Activated CD4-positive, CD25-positive, alpha-beta regulatory T cell (primary cell): ENCODE results near the gene DHX35.

ENCODE experiments used
- DNase-seq, 4 experiments: peaks; one replicate each; lab custom pipeline; 2025; lab: John Stamatoyannopoulos, UW

DHX35 gene, protein sequence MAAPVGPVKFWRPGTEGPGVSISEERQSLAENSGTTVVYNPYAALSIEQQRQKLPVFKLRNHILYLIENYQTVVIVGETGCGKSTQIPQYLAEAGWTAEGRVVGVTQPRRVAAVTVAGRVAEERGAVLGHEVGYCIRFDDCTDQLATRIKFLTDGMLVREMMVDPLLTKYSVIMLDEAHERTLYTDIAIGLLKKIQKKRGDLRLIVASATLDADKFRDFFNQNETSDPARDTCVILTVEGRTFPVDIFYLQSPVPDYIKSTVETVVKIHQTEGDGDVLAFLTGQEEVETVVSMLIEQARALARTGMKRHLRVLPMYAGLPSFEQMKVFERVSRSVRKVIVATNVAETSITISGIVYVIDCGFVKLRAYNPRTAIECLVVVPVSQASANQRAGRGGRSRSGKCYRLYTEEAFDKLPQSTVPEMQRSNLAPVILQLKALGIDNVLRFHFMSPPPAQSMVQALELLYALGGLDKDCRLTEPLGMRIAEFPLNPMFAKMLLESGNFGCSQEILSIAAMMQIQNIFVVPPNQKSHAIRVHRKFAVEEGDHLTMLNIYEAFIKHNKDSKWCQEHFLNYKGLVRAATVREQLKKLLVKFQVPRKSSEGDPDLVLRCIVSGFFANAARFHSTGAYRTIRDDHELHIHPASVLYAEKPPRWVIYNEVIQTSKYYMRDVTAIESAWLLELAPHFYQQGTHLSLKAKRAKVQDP

DNA sequence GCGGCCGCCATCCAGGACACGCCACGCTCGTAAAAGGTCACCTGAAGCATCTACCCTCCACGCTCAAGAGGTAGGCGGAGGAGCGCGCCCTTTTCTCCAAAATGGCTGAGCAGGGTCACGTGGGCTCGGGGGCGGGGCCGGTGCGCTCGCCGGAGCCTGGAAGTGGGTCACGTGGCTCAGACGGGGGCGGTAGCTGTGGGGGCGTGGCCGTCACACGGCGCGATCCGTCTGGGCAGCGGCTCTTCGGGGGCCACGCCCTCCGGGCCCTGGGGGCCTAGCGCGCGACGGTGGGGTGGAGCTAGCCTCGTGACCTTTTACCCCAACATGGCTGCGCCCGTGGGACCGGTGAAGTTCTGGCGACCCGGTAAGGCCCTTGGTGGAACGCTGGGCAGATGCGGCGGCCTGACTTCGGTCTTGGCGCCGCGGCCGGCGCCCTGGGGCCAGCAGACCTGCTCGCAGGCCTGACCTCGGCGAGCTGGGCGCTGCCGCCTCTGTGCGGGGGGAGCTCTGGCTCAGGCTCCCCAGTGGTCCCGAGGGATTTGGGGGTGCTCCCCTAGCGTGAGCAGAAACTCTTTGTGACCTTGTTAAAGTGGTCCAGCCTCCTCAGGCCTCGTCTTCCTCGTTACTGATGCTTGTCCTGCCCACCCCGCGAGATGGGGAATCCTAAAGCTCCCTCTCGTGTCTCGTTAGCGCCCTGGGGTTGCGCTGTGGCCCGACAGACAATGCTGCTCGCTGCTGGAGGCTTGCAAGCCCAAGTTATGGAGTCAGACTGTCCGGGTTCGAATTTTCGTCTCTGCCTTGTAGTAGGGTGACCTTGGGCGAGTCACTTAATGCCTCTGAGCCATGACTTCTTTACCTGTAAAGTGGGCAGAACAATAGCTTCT, at the start of gene DHX35:
Gene DHX35 (plus strand): TSS at position 301 of the 884 bp plus-strand sequence. CDS start 24 bp downstream, at position 325.
- DNase-seq = peak; percentile 96 to 99 (median 97)

DNA sequence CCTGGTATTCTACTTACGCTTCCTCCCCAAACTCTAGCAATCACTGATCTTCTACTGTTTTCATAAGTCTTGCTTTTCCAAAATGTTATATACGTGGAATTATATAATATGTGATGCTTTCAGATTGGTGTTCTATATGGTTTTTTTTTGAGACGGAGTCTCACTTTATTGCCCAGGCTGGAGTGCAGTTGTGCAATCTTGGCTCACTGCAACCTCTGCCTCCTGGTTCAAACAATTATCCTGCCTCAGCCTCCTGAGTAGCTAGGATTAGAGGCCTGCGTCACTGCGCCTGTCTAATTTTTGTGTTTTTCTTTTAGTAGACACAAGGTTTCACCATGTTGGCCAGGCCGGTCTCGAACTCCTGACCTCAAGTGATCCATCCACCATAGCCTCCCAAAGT, 46.8 kb upstream of the DHX35 start:
- no peak for DNase-seq

DNA sequence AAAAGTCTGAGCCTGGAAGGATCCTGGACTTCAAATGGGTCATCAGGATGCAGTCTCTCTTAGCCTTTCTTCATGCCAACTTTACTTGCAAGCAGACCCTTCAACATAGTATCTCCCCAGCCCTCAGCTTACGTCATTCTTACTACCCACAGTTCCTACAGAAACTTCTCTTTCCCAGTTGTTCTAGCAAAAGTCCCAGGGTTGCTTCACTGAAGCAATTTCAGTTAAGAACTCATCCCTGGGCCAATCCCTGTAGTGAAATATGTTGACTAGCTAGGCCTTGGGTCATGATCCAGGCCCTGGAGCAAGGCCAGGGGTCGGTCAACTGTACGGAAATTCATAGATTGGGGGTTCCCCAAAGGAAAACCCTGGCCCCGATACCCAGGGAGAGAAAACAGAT, 44.5 kb upstream of the DHX35 start:
- DNase-seq = no peak

DNA sequence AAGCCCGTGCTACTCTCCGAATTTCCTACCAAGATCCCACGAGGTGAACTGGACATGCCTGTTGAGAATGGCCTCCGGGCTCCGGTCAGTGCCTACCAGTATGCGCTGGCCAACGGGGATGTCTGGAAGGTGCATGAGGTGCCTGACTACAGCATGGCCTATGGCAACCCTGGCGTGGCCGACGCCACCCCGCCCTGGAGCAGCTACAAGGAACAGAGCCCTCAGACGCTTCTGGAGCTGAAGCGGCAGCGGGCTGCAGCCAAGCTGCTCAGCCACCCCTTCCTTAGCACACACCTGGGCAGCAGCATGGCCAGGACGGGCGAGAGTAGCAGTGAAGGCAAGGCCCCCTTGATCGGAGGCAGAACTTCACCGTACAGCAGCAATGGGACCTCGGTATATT, 44.0 kb upstream of the DHX35 start:
- no peak for DNase-seq

DNA sequence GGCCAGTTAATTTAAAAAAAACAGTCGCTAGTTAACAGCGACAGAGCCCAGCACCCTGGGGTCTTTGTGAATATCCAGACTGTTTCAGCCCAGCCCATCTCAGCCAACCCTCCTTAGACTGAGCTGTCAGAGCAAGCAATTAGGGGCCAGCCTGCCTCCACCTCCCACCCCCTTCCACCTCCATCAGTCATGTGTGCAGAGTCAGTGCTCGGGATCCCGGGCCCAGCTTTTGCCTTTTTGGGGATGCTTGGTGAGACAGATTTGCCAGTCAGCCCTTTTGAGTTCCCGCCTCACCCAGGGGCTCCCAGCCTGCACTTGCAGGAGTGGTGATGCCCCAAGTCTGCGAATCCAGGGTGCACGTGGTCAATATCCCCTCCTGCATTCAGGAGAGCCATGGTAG, 42.5 kb upstream of the DHX35 start:
- DNase-seq = no peak

DNA sequence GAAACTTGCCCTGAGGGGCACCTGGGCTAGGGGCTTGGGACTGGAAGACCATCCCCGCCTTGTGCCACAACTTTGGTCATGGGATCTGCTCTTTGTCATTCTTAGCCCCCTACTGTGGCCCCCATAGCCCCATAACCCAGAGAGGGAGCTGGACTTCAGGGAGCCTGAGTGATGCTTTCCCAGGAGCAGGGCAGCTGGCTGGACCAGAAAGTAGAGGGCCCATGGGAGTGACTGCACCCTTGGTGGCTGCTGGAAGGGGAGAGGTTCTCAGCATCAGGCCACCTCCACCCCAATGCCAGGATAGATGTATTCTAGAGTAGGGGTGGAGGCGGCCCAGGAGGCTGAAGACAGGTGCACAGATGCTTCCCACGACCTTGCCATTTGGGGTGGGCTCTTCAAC, 41.7 kb upstream of the DHX35 start:
- DNase-seq = no peak

DNA sequence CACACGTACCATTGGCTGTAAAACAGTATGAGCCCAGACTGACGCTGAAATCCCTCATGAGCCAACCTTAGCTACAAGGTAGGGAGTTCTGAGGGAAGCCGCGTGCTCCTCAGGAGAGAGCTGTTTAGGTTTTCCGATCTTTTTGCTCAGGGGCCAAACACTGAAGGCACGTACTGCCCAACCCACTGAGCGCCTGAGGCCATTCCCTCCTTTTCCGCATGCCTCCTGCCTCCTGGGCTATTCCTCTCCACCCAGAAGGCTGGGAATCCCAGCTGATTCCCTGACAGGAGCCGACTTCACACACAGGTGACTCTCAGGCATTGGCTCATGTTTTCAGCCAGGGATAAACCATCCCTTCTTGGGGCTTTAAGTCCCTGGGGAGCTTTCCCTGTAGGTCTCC, 41.3 kb upstream of the DHX35 start:
- DNase-seq = no peak

DNA sequence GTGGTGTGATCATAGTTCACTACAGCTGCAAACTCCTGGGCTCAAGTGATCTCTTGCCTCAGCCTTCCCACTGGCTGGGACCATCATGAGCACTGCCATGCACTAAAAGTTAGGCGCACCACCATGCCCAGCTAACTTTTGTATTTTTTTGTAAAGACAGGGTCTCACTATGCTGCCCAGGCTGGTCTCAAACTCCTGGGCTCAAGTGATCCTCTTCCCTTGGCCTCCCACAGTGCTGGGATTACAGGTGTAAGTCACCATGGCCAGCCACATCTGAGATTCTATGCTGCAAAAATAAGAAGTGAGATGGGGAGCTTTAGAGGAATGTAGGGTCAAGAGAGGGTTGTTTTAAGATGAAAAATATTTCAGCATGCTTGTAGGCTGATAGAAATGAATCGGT, 37.4 kb upstream of the DHX35 start:
- DNase-seq = no peak

DNA sequence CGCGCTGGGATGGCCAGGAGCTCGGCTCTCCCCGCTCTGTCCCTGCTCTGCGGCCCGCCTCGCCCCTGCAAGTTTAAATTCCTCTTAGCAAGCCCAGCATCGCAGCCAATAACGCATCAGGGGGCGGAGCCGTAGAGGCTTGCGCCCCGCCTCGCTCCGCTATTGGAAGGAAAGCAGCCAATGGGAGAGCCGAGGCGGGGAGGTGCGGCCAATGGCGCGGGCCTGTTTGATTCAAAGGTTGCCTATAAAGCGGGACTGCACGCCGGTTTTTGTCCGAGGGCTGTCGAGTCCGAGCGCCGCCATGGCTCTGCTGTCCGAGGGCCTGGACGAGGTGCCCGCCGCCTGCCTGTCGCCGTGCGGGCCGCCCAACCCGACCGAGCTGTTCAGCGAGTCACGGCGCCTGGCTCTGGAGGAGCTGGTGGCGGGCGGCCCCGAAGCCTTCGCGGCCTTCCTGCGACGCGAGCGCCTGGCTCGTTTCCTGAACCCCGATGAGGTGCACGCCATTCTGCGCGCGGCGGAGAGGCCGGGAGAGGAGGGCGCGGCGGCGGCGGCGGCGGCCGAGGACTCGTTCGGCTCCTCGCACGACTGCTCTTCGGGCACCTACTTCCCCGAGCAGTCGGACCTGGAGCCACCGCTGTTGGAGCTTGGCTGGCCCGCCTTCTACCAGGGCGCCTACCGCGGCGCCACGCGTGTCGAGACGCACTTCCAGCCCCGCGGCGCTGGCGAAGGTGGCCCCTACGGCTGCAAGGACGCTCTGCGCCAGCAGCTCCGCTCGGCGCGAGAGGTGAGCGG, 35.8 kb upstream of the DHX35 start, which contains the start of gene FAM83D:
Gene FAM83D (plus strand): TSS at position 276 of the 792 bp plus-strand sequence. CDS start 26 bp downstream, at position 302.
- peak; percentile 77 to 92 (median 82) for DNase-seq

DNA sequence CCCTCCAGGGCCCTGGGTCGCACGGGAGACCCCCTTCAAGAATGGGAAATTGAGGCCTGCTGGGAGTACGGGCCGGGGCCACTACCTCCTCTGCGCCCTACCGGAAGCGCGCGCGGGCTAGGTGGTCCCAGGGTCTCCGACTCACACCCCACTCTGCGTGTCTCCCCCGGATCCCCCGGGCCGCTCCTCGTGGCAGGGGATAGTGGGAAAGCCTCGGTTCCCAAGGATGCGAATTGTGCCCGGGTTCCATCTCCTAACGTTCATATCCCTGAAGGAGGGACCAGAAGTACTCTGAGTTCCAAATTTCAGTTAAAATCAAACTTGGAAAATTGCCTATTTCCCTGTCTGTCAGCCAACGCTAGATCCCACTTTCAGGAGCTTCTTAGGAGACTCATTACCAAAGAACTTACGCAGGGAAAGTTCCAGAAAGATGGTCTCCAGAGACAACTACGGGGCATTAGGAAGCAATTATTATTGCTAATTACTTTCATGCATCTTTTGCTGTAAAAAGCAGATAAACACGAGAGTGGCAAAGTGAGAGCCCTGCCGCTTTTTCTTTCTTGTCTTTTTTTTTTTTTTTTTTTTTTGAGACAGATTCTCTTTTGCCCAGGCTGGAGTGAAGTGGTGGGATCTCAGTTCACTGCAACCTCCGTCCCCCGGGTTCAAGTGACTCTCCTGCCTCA, 35.1 kb upstream of the DHX35 start:
- no peak for DNase-seq

DNA sequence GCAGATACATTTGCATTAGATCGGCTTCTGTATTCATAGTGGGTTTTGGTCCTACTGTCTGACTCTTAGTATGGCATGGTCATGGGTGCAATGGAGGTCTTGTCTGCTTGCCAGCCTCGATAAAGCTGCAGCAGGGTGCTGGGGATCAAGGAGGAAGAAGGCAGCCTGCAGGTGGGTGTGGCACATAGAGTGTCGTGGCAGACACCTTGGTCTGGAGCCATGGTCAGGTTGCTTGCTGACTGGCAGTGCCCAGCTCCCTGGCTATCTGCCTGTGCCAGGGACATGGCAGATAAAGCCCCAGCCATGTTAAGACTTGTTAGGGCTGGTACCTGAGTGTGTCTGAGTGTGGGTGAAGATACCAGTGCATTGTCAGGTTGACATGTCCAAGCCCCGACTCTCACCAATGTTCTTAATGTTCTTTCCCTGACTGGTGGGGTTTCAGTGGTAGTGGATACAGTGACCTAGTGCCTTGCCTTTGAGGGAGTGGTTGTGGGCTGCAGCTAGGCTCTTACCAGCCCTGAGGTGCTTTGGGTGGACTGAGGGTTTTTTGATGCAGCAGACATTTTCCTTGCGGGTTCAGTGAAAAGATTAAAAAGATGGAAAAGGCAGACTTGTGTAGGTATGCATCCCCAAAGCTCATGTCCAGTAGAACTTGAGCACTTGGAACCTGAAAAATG, 34.1 kb upstream of the DHX35 start:
- DNase-seq = no peak

DNA sequence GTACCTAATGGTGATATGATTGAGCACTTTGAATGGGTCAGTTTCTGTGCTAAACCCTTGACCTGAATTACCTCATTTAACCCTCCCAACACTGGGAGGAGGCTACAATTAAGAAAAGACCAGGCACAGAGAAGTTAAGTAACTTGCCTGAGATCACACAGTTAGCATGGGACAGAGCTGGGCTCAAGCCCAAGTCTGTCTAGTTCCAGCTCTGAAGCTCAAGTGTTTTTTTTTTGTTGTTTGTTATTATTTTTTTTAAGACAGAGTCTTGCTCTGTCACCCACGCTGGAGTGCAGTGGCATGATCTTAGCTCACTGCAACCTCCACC, 31.9 kb upstream of the DHX35 start:
- DNase-seq = no peak

DNA sequence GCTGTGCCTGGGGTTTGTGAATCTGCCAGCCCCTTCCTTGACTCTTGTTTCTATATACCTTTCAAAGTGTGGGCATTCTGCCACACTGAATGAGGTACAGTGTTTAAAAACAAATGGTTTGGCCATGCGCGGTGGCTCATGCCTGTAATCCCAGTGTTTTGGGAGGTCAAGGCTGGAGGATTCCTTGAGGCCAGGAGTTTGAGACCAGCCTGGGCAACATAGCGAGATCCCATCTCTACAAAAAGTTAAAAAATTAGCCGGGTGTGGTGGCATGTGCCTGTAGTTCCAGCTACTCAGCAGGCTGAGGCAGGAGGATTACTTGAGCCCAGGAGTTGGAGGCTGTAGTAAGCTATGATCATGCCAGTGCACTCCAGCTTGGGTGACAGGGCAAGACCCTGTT, 30.2 kb upstream of the DHX35 start:
- no peak for DNase-seq

DNA sequence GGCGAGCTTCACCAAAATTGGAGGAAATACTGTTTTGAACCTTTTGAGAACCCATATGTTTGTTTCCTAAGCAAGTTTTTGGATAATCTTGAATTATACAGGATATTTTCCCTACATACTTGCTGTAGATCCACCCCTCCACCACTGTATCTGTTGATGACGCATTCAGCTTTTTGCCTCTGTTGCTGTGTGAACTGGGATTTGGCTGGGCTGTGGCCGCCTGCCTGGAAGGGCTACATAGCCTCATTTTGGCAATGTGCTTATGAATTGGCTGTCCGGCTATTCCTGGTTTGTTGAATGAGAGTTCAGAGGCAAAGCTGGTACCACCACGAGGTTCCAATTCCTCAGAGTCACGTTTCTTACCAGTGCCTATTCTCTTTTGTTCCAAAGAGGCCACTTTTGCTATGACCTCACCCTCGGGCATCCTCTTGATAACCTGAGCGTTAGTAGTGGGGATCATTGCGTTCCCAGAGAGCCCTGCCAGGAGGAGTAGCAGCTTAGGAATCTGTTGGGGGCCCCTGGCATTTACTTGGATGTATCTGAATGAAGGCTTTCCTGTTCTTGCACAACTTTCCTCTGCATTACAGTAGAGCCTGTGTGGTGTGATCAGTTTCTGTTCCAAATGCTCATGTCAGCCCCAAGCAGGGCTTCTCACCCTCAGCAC, 29.6 kb upstream of the DHX35 start:
- DNase-seq = no peak

DNA sequence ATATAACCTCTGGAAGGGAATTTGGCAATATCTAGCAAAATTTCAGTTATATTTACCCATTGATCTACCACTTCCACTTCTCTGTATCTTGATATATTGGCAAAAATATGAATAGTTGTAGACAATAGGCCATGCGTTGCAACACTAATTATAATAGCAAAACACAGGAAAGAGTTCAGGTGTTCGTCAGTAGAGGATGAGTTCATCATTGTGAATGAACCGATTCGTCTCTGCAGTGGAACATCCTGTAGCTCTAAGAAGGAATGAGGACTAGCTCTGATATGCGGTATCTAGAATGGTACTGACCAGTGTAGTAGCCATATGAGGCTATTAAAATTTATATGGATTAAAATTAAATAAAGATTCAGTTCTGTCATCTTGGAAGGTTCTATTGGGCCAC, 27.6 kb upstream of the DHX35 start:
- no peak for DNase-seq

DNA sequence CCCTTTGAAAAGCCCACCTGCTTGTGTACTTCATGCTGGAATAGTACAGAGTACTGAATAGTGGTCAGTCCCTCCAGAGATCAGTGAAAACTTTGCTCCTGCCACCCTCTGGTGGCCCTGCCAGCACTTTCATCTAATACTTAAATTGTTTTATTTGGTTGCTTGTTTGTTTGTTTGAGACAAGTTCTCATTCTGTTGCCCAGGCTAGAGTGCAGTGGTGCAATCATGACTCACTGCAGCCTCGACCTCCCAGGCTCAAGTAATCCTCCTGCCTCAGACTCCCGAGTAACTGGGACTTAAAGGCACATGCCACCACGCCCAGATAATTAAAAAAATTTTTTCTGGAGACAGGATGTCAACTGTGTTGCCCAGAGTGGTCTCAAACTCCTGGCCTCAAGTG, 26.9 kb upstream of the DHX35 start:
- DNase-seq = no peak

DNA sequence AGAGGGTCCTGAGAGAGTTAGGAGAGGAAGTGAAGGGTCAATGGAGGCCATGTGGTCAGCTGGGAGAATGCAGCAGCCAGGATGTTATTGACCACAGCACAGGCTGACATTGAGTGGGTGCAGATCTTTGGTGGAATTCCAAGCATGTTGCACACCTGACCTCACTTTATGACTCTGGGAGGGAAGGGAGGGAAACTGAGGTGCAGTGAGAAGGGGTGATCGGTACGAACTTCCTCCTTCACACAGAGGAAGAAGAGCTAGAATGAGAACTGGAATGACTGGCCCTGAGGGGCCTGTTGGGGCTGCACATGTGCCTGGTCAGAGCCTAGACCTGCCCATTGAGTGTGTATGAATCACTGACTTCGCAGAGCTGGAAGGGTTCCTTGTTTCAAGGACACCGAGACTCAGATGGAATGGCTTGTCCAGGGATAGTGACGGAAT, 26.2 kb upstream of the DHX35 start:
- DNase-seq = no peak

DNA sequence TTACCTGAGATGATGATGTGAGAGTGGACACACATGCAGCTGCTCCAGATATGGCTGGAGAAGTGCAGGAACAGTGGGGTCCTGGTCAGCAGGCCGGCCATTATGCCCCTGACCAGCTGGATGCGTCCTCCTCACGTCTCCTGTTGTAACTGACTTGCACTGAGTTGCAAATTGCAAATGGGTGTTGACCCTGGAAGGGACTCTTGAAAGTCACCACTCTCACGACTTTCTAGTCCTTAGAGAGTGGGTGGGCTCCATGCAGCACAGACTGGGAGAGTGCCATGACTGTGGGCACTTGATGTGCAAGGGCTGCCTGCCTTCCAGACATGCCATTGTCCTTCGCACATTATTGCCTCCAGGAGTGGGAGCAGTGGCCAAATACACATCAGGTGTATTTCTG, 25.1 kb upstream of the DHX35 start:
- no peak for DNase-seq

DNA sequence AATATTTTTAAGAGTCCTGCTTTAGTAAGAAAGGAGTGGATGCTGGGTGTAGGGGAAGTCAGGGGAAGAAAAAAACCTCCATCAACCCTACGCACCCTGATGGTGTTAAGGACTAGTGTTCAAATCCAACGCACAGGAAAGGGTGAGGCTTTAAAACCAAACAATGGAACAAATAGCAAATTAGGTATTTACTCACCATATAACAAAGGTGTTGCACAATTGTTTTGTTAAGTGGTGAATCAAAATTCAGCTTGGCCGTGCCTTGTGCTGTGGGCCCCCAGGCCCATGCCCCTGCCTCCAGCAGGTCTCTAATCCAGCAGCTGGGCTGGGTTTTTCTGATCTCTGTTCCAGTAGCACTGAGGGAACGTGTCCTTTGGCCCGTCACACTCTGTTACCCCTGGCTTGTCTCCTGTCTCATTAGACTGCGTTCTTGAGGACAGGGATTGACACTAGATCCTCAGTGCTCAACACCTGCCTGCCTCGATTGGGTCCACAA, 24.1 kb upstream of the DHX35 start:
- DNase-seq = no peak

DNA sequence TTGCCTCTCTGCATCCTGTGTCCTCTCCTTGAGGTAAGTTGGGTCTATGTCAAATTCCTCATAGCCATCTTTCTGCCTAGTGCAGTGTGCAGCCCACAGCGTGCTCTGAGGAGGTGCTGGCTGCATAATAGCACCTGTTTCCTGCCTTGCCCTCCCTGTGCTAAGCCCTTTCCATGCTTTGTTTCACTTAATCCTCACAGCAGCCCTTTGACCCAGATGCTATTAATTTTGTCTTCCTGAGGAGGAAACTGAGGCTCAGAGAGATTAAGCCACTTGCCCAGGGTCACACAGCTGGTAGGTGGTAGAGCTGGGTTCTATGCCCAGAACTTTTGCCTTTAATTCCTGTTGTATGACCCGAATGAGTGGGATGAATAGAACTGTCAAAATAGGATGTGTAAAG, 22.5 kb upstream of the DHX35 start:
- no peak for DNase-seq
